T-helper 1 cell (primary cell): ENCODE data around the gene E2F2.

ENCODE experiments used
- DNase-seq, 5 donors: peaks; one replicate each; pipeline ENCODE4 v3.0.0-alpha.2; 2012 to 2020
- total RNA-seq, 4 donors: gene quantifications; one replicate each; lab custom pipeline; 2026; lab: John Stamatoyannopoulos, UW

Gene E2F2
- total RNA-seq = 3.4 to 13.1 (median 11.1) reads per million in 4 donors

GRCh38 chr1:23530747-23531561, at the start of gene E2F2:
TSS of gene E2F2 (minus strand) at chr1:23531233. CDS start at chr1:23530793, 440 bp downstream.
- DNase-seq = peak; percentile 71 to 97 (median 80)

- DNase-seq = no peak
Observed at GRCh38 chr1:23578997-23579363, 47.9 kb upstream of the E2F2 start.

GRCh38 chr1:23578311-23578996, 47.4 kb upstream of the E2F2 start:
- DNase-seq = no peak

GRCh38 chr1:23577056-23578004, 46.3 kb upstream of the E2F2 start:
- peak in 1 of 5 donors; percentile 70 for DNase-seq

- no peak for DNase-seq
Observed at GRCh38 chr1:23576338-23577055, 45.5 kb upstream of the E2F2 start.

- no peak for DNase-seq
Observed at GRCh38 chr1:23575226-23575810, 44.3 kb upstream of the E2F2 start.

GRCh38 chr1:23574265-23574754, 43.3 kb upstream of the E2F2 start:
- no peak for DNase-seq

- DNase-seq = no peak
Observed at GRCh38 chr1:23573574-23574182, 42.6 kb upstream of the E2F2 start.

GRCh38 chr1:23571465-23571864, 40.4 kb upstream of the E2F2 start:
- DNase-seq = no peak

- no peak for DNase-seq
Observed at GRCh38 chr1:23570001-23570691, 39.1 kb upstream of the E2F2 start.

GRCh38 chr1:23568608-23569383, 37.8 kb upstream of the E2F2 start:
- no peak for DNase-seq

- DNase-seq = no peak
Observed at GRCh38 chr1:23567996-23568607, 37.1 kb upstream of the E2F2 start.

- DNase-seq = no peak
Observed at GRCh38 chr1:23567629-23567995, 36.6 kb upstream of the E2F2 start.

GRCh38 chr1:23566304-23566703, 35.3 kb upstream of the E2F2 start:
- DNase-seq = no peak

- no peak for DNase-seq
Observed at GRCh38 chr1:23565776-23566175, 34.7 kb upstream of the E2F2 start.

GRCh38 chr1:23564529-23565122, 33.6 kb upstream of the E2F2 start:
- DNase-seq = no peak

- no peak for DNase-seq
Observed at GRCh38 chr1:23563755-23564374, 32.8 kb upstream of the E2F2 start.

- no peak for DNase-seq
Observed at GRCh38 chr1:23563003-23563402, 32.0 kb upstream of the E2F2 start.
